GM12878 (cell line): Measurements from ENCODE around the gene SLC31A1. TPM values are rescaled to one million over a fixed set of nuclear protein-coding genes. Genes with fewer than 3 reads are reported as not detected.

Experiments
- CBX3 ChIP-seq: fragments of 200-600 bp; sonication (generic); IDR thresholded peaks from 2 replicates; pipeline ENCODE4 v1.6.1; 2016; ENCODE audit warnings: low read depth, borderline replicate concordance
- CREM ChIP-seq: IDR thresholded peaks from 2 replicates; pipeline ENCODE4 v1.6.1; 2014; ENCODE audit warnings: antibody characterized with exemption, low read depth
- DPF2 ChIP-seq: fragments of 450-650 bp; IDR thresholded peaks from 2 replicates; pipeline ENCODE4 v1.6.1; 2017; ENCODE audit warnings: mild to moderate bottlenecking
- EP300 ChIP-seq, 2 experiments: fragments of 150-350 bp in 1 of 2; IDR thresholded peaks; 2 replicates each; pipeline ENCODE4 v1.6.1; 2011 to 2012; ENCODE audit warnings: low read depth in 2 of 2, low read length in 2 of 2, borderline replicate concordance in 1 of 2, improper control_type of control experiment in 1 of 2, inconsistent platforms in 1 of 2; ENCODE audit not compliant: control insufficient read depth in 1 of 2
- IKZF2 ChIP-seq, 2 experiments: fragments of 450-650 bp; IDR thresholded peaks; 2 replicates each; pipeline ENCODE4 v1.6.1; 2017; ENCODE audit warnings: mild to moderate bottlenecking in 2 of 2, moderate library complexity in 2 of 2
- IRF4 ChIP-seq: IDR thresholded peaks from 2 replicates; pipeline ENCODE4 v1.6.1; 2011; ENCODE audit warnings: low read depth, low read length
- MEF2B ChIP-seq: fragments of 450-650 bp; IDR thresholded peaks from 2 replicates; pipeline ENCODE4 v1.6.1; 2018; ENCODE audit warnings: mild to moderate bottlenecking, moderate library complexity; ENCODE audit not compliant: partially characterized antibody, poor library complexity, severe bottlenecking
- MTA2 ChIP-seq: fragments of 450-650 bp; IDR thresholded peaks from 2 replicates; pipeline ENCODE4 v1.6.1; 2016; ENCODE audit warnings: low read depth, mild to moderate bottlenecking, moderate library complexity
- MTA3 ChIP-seq: IDR thresholded peaks from 2 replicates; pipeline ENCODE4 v1.6.1; 2012; ENCODE audit warnings: low read length, inconsistent platforms, borderline replicate concordance
- MYB ChIP-seq: fragments of 150-350 bp; IDR thresholded peaks from 2 replicates; pipeline ENCODE4 v1.6.1; 2014; ENCODE audit warnings: mild to moderate bottlenecking, low read depth, low read length, borderline replicate concordance
- NBN ChIP-seq: fragments of 450-650 bp; IDR thresholded peaks from 2 replicates; pipeline ENCODE4 v1.6.1; 2016
- NKRF ChIP-seq: fragments of 450-650 bp; conservative IDR thresholded peaks from 2 replicates; pipeline ENCODE4 v1.6.1; 2017; ENCODE audit warnings: mild to moderate bottlenecking, moderate library complexity
- PBX3 ChIP-seq: IDR thresholded peaks from 2 replicates; pipeline ENCODE4 v1.6.1; 2011; ENCODE audit warnings: mild to moderate bottlenecking, low read depth, low read length, moderate library complexity; ENCODE audit not compliant: insufficient replicate concordance
- SPI1 ChIP-seq: IDR thresholded peaks from 2 replicates; pipeline ENCODE4 v1.6.1; 2011; ENCODE audit warnings: low read depth, mild to moderate bottlenecking, low read length, moderate library complexity, borderline replicate concordance; ENCODE audit not compliant: insufficient read depth
- polyA plus RNA-seq, 11 experiments: library from polyadenylated mRNA; depleted of rRNA in 4 of 11; unstranded in 6 of 11; stranded (reverse) in 5 of 11; fragments of >200 nt; fragmentation: Nextera tagmentation in 4 of 11; fragmentation: Illumina TruSeq in 1 of 11; extraction: Ambion mirVana in 4 of 11; extraction: Trizol in 1 of 11; gene quantifications; 1 replicate in 1 of 11; 2 replicates in 10 of 11; pipeline versions ENCODE4 v1.2.1 to v1.2.3, GENCODE V29; 2011 to 2016; ENCODE audit warnings: inconsistent platforms in 2 of 11, missing spikeins in 2 of 11, low read depth in 1 of 11
- total RNA-seq, 4 experiments: library from RNA; depleted of rRNA in 3 of 4; stranded (reverse); fragments of >200 nt in 3 of 4; fragmentation: Illumina TruSeq in 1 of 4; extraction: Trizol in 1 of 4; gene quantifications; 2 replicates each; pipeline versions ENCODE4 v1.2.1 to v1.2.3, GENCODE V29; 2013 to 2021

The SLC31A1 gene
- total and polyA plus RNA-seq, 10 of the 15 experiments (the other 5 are each of a cell fraction or from before 2014, with no cell fraction given) = 7.3 to 16.2 (median 10.5) TPM

GRCh38 chr9:113219186-113219936 lies 2.0 kb upstream of the SLC31A1 start (continued):
- TF ChIP-seq NKRF (no peak), IRF4 (peak; percentile 58; the same call in 1 of the 2 replicates), MYB (no peak), MTA3 (peak; percentile 64; the same call in 1 of the 2 replicates), CBX3 (no peak), MEF2B (peak; percentile 43), IKZF2 (IDR thresholded peaks at IDR 0.05) (peak; percentile 83), EP300 (IDR thresholded peaks at IDR 0.05; ENCODE audit: borderline replicate concordance in 1 of 2, control insufficient read depth in 1 of 2, low read depth in 2 of 2, low read length in 2 of 2) (peak; percentile 52 to 81; a peak in 3 of 4 replicates), NBN (0 out of 2 replicates have a peak, but pooled peaks have one; percentile 15), DPF2 (peak; percentile 47; the same call in 1 of the 2 replicates), MTA2 (0 out of 2 replicates have a peak, but pooled peaks have one; percentile 9), PBX3 (no peak), CREM (no peak), SPI1 (peak; percentile 99)
